CD4-positive, alpha-beta T cell treated with Interferon gamma for 1 hour (primary cell): ENCODE data around the gene NUP50.

Experiments
- DNase-seq: peaks from one replicate; pipeline ENCODE4 v3.0.0-alpha.2; 2020

Gene NUP50

DNA sequence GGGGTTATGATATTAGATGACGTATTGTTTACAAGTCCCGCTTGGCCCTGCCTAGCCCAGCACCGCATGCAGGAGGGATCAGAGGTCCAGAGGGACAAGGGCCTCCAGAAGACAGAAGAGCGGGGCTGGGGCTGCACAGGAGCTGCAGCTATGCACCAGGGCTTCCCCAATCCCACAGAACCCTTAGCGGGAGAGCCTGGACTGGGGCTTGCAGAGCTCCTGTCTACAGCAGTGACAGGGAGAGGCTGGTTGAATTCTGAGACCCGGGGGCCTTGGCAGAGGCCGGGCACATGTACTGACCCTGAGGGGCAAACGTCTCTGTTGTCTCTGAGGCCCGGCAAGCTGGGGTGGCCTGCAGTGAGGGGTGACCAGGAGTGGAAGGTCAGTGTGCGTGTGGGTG, 70.1 kb downstream of the NUP50 start:
- DNase-seq, result no peak

- peak; percentile 58 for DNase-seq
Measured at GRCh38 chr22:45235101-45235777, 71.5 kb downstream of the NUP50 start.

DNA sequence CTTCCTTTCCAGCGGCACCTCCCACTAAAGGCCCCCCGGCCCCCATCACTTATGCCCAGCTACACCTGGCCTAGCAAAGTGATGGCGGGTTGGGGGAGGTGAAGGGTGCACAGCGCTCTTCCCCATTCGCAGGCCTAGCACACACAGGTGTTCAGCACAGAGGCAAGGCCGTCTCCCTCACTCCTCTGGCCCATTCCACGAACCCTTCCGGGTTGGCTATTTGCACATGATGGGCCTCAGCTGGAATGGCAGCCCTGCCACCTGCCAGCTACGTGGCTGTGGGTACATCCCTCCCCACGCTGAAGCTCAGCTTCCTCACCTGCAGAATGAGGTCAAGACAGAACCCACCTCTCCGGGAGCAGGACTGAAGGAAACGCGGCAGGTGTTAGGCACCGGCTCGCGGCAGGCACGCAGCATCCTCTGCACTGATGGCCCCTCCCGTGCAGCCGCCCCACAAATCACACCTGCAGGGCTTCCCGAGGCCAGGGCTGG, 72.2 kb downstream of the NUP50 start:
- DNase-seq, result no peak

DNA sequence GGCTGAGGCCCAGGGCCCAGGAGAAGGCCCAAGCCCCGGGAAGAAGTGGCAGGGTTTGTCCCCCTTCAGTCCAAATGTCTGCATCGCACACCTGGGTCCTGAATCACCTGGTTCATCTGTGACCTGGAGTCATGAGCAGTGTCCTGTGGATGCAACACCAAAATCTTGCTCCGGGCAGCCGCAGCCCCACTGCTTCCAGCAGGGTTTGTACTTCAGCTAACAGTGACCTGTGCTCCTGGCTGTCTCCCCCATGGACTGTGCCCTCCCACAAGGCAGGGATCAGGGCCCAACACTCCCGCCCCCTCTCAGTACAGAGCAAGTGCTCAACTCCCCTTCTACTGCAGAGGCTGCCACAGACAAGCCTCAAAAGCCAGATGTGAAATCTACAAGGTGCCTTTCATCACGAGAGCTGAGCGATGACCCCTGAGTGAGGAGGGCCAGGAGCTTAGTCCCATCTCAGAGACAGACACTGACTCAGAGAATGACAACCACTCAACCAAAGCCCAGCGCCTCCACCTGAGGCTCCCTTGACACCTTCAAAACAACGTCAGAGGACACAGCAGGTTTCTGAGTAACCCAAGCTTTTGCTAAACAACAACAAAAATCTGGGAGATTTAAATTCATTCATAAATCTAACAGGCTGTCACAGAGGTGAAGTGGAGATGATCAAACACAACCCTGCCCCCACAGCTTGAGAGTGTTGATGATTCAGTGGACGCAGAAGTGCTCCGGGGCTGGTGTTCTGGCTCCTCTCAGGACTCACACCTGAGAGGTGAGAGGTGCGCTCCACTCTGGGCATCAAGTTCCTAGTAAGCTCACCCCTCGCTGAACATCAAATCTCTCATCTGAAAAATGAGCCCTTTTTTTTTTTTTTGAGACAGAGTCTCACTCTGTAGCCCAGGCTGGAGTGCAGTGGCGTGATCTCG, 73.6 kb downstream of the NUP50 start:
- no peak for DNase-seq
